K562 (cell line): ENCODE results near the gene RBM45. TPM values are rescaled to one million over a fixed set of nuclear protein-coding genes. Genes with fewer than 3 reads are reported as not detected.

Experiments
- ATAC-seq: fragments of 200-7000 bp; cut with Tn5 transposase; 3 replicates; pipeline ENCODE4 v1.9.1; 2020; ENCODE audit warnings: moderate library complexity
- BruUV-seq: library from RNA; stranded (reverse); fragments of 400-500 nt; replicated peaks from 2 replicates; lab custom pipeline; 2021; lab: Mats Ljungman, UMichigan
- CTCF ChIA-PET: fragments of 300-600 bp; formaldehyde crosslinking; extraction: SDS; loops from one replicate; lab custom pipeline; 2021; ENCODE audit warnings: low intra/inter-chr PET ratio; lab: Yijun Ruan, JAX
- POLR2A ChIA-PET: fragments of 300-600, 350-650 bp; sonication (Branson Sonifier 250); formaldehyde crosslinking; extraction: SDS; loops from one replicate; lab custom pipeline; 2021; ENCODE audit warnings: antibody characterized with exemption, inconsistent platforms; lab: Yijun Ruan, JAX
- DNase-seq, 4 experiments: peaks; one replicate each; pipeline versions ENCODE4 v3.0.0 to v3.0.0-alpha.2; 2011 to 2018; ENCODE audit warnings: low spot score in 3 of 4, mixed read lengths in 3 of 4; ENCODE audit errors: extremely low read depth in 1 of 4
- FAIRE-seq: peaks from 2 replicates; lab custom pipeline; 2011; peaks lifted over from hg19 to GRCh38; lab: Jason Lieb, UNC
- H2AFZ ChIP-seq: 2 replicates; pipeline ENCODE4 v1.6.0; 2011; ENCODE audit warnings: low read depth, low read length, control low read depth, inconsistent platforms
- H3K27ac ChIP-seq: fragments of 200-600 bp; 3 replicates; pipeline ENCODE4 v1.8.0; 2011; ENCODE audit warnings: low read depth, mild to moderate bottlenecking, control low read depth, inconsistent platforms, low read length, moderate library complexity, mixed read lengths; ENCODE audit errors: extremely low read depth
- H3K27me3 ChIP-seq, 2 experiments: fragments of 300-600 bp in 1 of 2; 2 replicates in 1 of 2; 3 replicates in 1 of 2; pipeline versions ENCODE4 v1.6.0 to v1.8.0; 2011; ENCODE audit warnings: inconsistent platforms in 2 of 2, low read length in 2 of 2, mild to moderate bottlenecking in 1 of 2, mixed read lengths in 1 of 2, moderate library complexity in 1 of 2; ENCODE audit not compliant: control insufficient read depth in 2 of 2, insufficient read depth in 2 of 2
- H3K36me3 ChIP-seq: fragments of 300-600 bp; 3 replicates; pipeline ENCODE4 v1.8.0; 2011; ENCODE audit warnings: mild to moderate bottlenecking, low read length, inconsistent platforms; ENCODE audit not compliant: control insufficient read depth, insufficient read depth
- H3K4me1 ChIP-seq, 2 experiments: fragments of 200-600 bp in 1 of 2; replicated peaks in 1 of 2; 2 replicates in 1 of 2; 3 replicates in 1 of 2; pipeline versions ENCODE4 v1.5.1 to v1.8.0; 2011; ENCODE audit warnings: inconsistent platforms in 2 of 2, low read length in 2 of 2, mild to moderate bottlenecking in 1 of 2, mixed read lengths in 1 of 2, moderate library complexity in 1 of 2; ENCODE audit not compliant: control insufficient read depth in 2 of 2, insufficient read depth in 2 of 2
- H3K4me2 ChIP-seq: 2 replicates; pipeline ENCODE4 v1.6.1; 2011; ENCODE audit warnings: low read length, control low read depth, inconsistent platforms, mixed read lengths; ENCODE audit not compliant: insufficient read depth
- H3K4me3 ChIP-seq: fragments of 200-600 bp; sonication (generic), shearing (Covaris generic); 2 replicates; pipeline ENCODE4 v1.5.1; 2016; ENCODE audit warnings: control low read depth, inconsistent platforms
- H3K79me2 ChIP-seq: fragments of 200-600 bp; 3 replicates; pipeline ENCODE4 v1.8.0; 2011; ENCODE audit warnings: low read length, inconsistent platforms; ENCODE audit not compliant: control insufficient read depth, insufficient read depth
- H3K9ac ChIP-seq, 2 experiments: 2 replicates each; pipeline versions ENCODE4 v1.6.0 to v1.6.1; 2011; ENCODE audit warnings: low read depth in 2 of 2, low read length in 2 of 2, control low read depth in 1 of 2, inconsistent platforms in 1 of 2, mild to moderate bottlenecking in 1 of 2, mixed read lengths in 1 of 2; ENCODE audit not compliant: insufficient read depth in 1 of 2
- H3K9me1 ChIP-seq: one replicate; pipeline ENCODE4 v1.6.0; 2011; ENCODE audit warnings: inconsistent platforms, mild to moderate bottlenecking, low read length, moderate library complexity; ENCODE audit not compliant: control insufficient read depth, insufficient read depth
- H3K9me3 ChIP-seq: replicated peaks from 2 replicates; pipeline ENCODE4 v1.5.1; 2011; ENCODE audit warnings: low read depth, low read length, inconsistent platforms; ENCODE audit not compliant: control insufficient read depth, insufficient read depth
- H4K20me1 ChIP-seq: replicated peaks from 2 replicates; pipeline ENCODE4 v1.6.1; 2011; ENCODE audit warnings: low read length, inconsistent platforms, mixed read lengths; ENCODE audit not compliant: control insufficient read depth, insufficient read depth
- CEBPB ChIP-seq: fragments of 450-650 bp; IDR thresholded peaks from 2 replicates; pipeline ENCODE4 v1.6.1; 2016; ENCODE audit warnings: missing genetic modification characterization, missing compliant biosample characterization
- CEBPG ChIP-seq, 3 experiments: fragments of 200-800 bp in 1 of 3; sonication (Bioruptor generic) in 1 of 3; sonication (generic) in 1 of 3; formaldehyde crosslinking in 1 of 3; IDR thresholded peaks in 2 of 3; conservative IDR thresholded peaks in 1 of 3; 2 replicates each; pipeline versions ENCODE4 v1.6.1 to v1.8.0; 2016 to 2022; ENCODE audit warnings: missing compliant biosample characterization in 2 of 3, missing genetic modification characterization in 2 of 3, mild to moderate bottlenecking in 1 of 3, missing genetic modification reagents in 1 of 3
- FOXP4 ChIP-seq: sonication (generic); formaldehyde crosslinking; IDR thresholded peaks from 2 replicates; pipeline ENCODE4 v1.8.0; 2022; ENCODE audit warnings: mild to moderate bottlenecking, missing genetic modification reagents, borderline replicate concordance
- WGBS: fragments of 100-300 bp; shearing (Covaris generic); methylation state at CpG from one replicate; pipeline ENCODE4 v1.1.6; 2016; ENCODE audit warnings: low coverage, mixed read lengths; ENCODE audit not compliant: insufficient coverage; ENCODE audit errors: missing lambda C conversion rate; 5-methylcytosine and 5-hydroxymethylcytosine counted together
- in situ Hi-C: fragments of 300-500 bp; cut with MboI; formaldehyde crosslinking; loops from 4 replicates; pipeline ENCODE4 v1.15.0; 2018; ENCODE audit warnings: inconsistent platforms, mixed read lengths
- intact Hi-C: fragments of 100-400 bp; cut with micrococcal nuclease; formaldehyde crosslinking; loops from 2 replicates; pipeline ENCODE4 v1.14.2; 2022
- polyA plus RNA-seq, 8 experiments: library from polyadenylated mRNA; depleted of rRNA in 4 of 8; stranded (reverse) in 5 of 8; unstranded in 3 of 8; fragments of >200 nt; fragmentation: Nextera tagmentation in 2 of 8; fragmentation: Illumina TruSeq in 1 of 8; extraction: Ambion mirVana in 2 of 8; extraction: Trizol in 1 of 8; gene quantifications; 2 replicates each; pipeline versions ENCODE4 v1.2.1 to v1.2.3, GENCODE V29; 2011 to 2014; ENCODE audit warnings: inconsistent platforms in 1 of 8, missing spikeins in 1 of 8
- total RNA-seq, 7 experiments: library from RNA; depleted of rRNA in 6 of 7; stranded (reverse); fragments of >200 nt in 6 of 7; fragmentation: Illumina TruSeq in 2 of 7; extraction: Trizol in 2 of 7; gene quantifications; 2 replicates each; pipeline versions ENCODE4 v1.2.1 to v1.2.3, GENCODE V29; 2011 to 2021; ENCODE audit warnings: low replicate concordance in 1 of 7

Gene RBM45
- total and polyA plus RNA-seq, 9 of the 15 experiments (the other 6 are each of a cell fraction or from before 2014, with no cell fraction given) = 6.7 to 22.0 (median 15.0) TPM

- TF ChIP-seq CEBPG (CRISPR knock-in tag; IDR thresholded peaks at IDR 0.05) (no peak), CEBPG (tag; conservative IDR thresholded peaks at IDR 0.05 in 1 of 2, IDR thresholded peaks at IDR 0.05 in 1 of 2) (peak; percentile 51 to 54), CEBPB (tag) (peak; percentile 69), FOXP4 (CRISPR knock-in tag) (no peak)
- Histone ChIP-seq H3K4me3 (no peak overlapping the region), H4K20me1 (no peaks in the 10 kb centered on the region), H3K9me3 (no peaks in the 10 kb centered on the region), H3K36me3 (no peaks in the 10 kb centered on the region), H3K9ac (no peak overlapping the region), H3K4me2 (no peak overlapping the region), H3K79me2 (no peaks in the 10 kb centered on the region), H3K4me1 (no peaks in the 10 kb centered on the region), H3K27me3 (no peaks in the 10 kb centered on the region), H3K9me1 (no peaks in the 10 kb centered on the region), H3K27ac (no peak overlapping the region), H2AFZ (no peak overlapping the region)
- intact Hi-C loops = no loop called here
- no peak for FAIRE-seq
- CTCF ChIA-PET = interaction anchor here (0.7 kb wide), 1 partner anchor 1788 kb away, joined by 3 read pairs; no protein-coding TSS in a partner anchor
- POLR2A ChIA-PET = interaction anchor here (1.2 to 1.3 kb wide), 2 partner anchors 9 kb away, joined by 3 to 4 read pairs; no protein-coding TSS in a partner anchor
- in situ Hi-C loops = no loop called here
- no TSS peak for BruUV-seq
- DNase-seq = no peak
- WGBS = 36% methylated on average over 3 of the region's 3 CpGs
- no peak for ATAC-seq
Measured at GRCh38 chr2:178084273-178084672, 28.0 kb upstream of the RBM45 start.
